Gastrocnemius medialis (tissue), 4 donors: ENCODE data around the gene TMPRSS12.

Source experiments
- CTCF ChIP-seq, 5 experiments: fragments of 450-650 bp in 3 of 5; fragments of 200-600 bp in 2 of 5; sonication (generic) in 2 of 5; IDR thresholded peaks in 4 of 5; conservative IDR thresholded peaks in 1 of 5; 1 replicate in 4 of 5; 2 replicates in 1 of 5; pipeline ENCODE4 v1.5.1; 2016 to 2019; ENCODE audit warnings: antibody characterized with exemption in 5 of 5, mild to moderate bottlenecking in 3 of 5, moderate library complexity in 3 of 5
- POLR2A ChIP-seq, 2 donors: fragments of 450-650 bp; IDR thresholded peaks; one replicate each; pipeline ENCODE4 v1.6.1; 2017; ENCODE audit warnings: antibody characterized with exemption in 2 of 2, mild to moderate bottlenecking in 2 of 2, moderate library complexity in 2 of 2

DNA sequence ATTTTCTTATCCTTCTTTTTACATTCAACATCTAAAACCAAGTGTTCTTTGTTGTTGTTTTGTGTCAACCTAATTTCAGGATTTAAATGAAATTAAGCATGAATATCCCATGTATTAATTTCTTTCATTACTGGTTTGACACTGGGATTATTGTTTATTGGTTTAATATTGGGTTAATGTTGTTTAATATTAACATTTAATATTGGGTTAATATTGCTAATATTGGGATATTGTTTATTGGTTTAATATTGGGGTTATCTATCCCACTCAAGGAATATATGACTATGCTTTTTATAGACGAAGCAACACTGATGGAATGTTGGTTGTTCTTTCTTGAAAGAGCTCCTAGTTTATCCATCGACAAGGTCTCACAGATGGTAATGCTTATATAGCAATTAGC is 45.9 kb downstream of the TMPRSS12 start:
- TF ChIP-seq CTCF (IDR thresholded peaks at IDR 0.05 in 4 of 5, conservative IDR thresholded peaks at IDR 0.05 in 1 of 5) (no peak), POLR2A (IDR thresholded peaks at IDR 0.05) (no peak)
